GM19351 (cell line): ENCODE measurements around the gene SLC31A1.
"Not testable (repeated sequence)": the region's sequence is repeated elsewhere in the genome, so short reads cannot be mapped to it uniquely, and the experiment has no call there.

Experiments
- ATAC-seq: cut with Tn5 transposase; IDR thresholded peaks from one replicate; pipeline ENCODE4 v1.9.1; 2021; ENCODE audit warnings: mild to moderate bottlenecking, moderate library complexity; ENCODE audit not compliant: unreplicated experiment

Gene SLC31A1

DNA sequence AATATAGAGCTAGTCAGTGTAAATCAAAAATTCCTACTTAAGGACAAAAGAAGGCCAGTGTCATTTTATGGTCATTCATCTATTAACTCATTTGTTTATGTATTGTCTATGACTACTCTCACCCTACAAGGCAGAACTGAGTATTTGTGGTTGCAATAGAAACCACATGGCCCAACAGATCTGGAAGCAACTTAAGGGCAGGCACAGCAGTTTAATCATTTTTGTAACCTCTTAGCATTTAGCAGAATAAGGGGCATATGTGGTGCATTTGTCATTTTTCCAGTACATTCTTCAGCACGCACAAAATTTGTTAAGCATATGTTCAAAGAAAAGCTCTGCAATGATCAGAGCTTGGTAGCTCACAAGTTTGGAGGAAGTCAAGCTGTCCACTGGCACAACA, 1.4 kb upstream of the SLC31A1 start:
- ATAC-seq: peak; percentile 62

DNA sequence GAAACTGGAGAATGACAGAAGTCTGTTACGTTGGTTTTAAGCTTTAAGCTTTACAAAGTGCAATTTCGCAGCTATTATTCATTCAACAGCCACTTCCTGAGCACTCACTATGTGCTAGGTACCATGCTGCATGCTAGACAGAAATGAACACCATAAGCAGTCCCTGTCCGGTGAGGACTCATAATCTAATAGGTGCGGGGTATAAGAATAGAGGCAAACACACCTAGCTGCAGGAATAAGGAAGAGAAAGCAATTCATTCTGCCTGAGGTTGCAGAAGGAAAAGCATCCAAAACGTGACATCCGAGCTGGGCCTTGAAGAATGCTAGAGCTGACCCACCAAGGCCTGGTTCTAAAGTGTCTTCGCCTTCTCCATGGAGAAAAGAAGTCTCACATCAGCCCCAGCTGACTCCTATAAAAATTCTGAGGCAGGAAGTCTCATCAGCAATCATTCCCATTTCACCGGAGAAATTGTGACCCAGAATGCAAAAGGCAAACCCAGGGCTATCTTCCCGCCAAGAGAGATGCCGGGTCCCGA, 809 bp upstream of the SLC31A1 start:
- no peak for ATAC-seq

DNA sequence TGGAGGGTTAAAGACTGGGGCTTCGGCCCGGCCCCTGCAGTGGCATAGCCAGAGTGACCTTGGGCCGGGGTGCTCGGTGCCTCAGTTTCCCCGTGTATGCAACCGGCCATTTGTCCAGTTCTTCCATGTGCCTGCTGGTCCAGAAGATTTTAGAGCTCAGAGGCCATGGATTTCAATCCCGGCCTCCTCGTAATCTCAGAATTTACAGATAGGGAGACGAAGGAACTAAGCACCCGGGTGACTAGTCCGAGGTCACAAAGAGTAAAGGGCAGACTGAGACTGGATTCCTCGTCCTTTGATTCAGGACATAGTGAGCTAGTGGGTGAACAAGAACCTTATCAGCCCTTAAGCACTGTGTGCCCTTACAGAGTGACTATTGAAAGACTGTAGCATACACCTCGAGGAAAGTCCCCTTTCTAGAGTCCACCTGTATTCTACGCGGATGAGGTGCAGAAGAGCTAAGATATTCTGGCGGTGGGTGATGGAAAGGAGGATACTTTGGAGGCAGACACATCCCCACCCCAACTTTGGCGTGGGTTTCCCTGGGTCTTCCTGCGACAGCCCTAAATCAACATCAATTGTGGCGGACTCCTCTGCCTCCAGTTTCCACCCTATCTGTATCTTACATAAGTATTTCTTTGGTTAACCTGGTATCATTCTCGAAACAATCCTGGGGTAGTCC, 597 bp downstream of the SLC31A1 start:
- ATAC-seq: no peak

DNA sequence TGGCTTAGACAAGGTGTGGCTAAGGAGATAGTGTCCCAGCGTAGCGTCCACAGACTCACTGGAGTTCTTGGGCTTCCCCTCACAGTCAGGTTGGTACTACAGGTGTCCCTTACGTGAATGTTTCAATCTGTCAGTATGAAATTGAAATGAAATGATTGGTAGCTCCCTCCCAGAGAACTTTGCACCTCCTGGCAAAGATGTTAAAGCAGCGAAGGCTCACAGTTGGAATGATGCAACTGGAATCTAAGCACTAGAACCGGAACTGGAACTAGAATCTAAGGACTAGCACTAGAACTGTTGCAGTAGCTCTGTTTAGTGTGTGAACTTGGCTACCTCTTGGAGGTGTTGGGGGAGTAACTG, 1.1 kb downstream of the SLC31A1 start:
- no peak for ATAC-seq

DNA sequence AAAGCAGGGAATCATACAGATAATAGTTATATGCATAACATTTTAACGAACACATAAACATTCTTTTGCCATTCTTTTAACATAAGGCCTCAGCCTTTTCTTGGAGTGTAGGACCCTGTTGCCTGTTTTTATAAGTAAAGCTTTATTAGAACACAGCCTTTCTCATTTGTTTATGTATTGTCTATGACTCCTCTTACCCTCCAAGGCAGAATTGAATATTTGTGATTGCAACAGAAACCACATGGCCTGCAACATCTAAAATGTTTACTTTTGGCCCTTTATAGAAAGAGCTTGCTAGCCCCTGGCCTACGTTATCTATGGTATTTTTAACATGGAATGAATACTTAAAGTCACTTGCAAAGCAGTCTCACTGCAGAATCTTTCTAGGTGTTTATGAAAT, 2.6 kb downstream of the SLC31A1 start:
- no peak for ATAC-seq

DNA sequence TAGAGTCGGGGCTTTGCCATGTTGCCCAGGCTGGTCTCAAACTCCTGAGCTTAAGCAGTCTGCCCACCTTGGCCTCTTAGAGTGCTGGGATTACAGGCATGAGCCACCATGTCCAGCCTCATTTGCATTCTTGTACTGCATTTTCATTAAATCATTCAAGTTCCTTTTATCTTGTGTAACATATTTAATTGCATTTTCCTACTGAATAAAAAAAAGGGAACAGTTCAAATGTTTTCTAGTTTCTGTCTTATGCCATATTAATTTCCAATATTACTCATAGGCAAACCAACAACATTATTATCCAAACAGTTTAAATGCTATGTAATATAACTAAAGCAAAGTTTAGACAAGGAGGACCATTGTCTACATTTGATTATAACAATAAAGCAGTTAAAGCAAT, 6.1 kb downstream of the SLC31A1 start:
- no peak for ATAC-seq

DNA sequence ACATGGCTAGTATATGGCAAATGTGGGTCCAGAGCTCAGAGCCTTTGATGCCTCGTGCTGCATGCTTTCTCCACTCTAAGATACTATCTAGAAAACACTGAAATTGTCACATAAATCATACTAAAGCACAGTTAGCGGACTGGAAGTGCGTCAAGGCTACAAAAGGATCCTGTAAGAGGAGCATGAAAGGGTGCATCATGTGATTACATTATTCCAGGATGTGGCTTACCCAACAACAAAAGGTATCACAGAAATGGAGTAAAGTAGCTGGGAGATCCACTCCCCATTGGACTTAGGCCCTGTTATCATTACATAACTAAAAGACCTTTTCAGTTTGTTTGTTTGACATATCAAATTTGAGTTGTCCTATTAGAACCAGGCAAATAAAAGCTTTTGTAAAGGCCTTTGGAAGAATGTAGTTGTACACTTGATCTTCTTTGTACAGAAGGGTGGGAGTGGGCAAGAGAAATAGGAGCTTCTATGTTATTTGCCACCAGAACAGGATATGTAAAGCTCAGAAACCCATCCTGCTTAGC, 6.9 kb downstream of the SLC31A1 start:
- no peak for ATAC-seq

DNA sequence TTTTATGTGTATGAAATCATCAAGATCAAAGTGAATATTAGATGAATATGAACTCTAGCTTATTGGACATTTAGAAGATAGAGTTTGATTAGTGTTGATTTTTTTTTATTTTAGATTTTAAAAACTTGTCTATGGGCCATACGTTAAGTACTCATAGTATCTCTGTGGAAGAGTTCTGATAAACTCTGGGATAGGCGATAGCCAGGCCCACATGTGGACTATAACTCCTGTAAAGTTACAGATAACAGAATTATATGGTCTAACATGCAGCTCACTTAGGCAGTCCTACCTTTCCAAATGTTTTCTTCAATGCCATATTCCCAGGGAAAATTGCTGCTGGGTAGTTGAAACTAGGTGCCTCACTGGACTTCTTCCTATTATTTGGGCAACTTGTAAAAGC, 10.4 kb downstream of the SLC31A1 start:
- no peak for ATAC-seq

DNA sequence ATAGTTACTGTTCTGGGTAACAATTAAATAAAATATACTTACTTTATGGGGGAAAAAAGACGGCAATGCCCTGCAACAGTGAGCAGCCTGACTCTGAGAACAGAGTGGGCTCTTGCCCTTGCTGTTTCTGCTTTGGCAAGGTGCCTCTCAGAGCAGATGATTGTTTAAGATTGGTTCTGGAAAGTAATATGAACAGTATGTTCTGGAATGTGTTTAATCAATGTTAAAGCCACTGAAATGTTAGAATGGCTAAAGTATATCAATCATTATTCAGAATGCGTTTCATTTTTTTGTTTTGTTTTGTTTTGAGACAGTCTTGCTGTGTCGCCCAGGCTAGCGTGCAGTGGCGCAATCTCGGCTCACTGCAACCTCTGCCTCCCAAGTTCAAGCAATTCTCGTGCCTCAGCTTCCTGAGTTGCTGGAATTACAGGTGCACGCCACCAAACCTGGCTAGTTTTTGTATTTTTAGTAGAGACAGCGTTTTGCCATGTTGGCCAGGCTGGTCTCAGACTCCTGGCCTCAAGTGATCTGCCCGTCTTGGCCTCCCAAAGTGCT, 14.4 kb downstream of the SLC31A1 start:
- not testable (repeated sequence) for ATAC-seq

DNA sequence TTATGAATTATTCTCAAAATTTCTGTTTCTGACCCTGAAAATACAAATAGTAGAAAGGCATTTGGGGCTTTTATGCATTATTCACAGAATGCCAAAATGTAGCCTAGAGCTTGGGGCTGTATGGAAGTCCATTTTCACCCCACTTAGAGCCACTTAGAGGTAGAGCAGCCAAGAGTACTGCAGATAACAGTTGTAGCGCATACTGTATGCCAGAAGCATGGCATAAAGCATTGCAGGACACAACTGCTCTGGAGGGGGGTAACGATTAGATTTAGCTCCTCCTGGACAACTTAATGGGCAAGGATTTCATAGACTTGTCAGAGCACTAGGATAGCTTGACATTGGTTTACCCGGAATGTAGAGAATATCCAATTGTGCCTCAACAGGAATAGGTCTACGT, 15.7 kb downstream of the SLC31A1 start:
- ATAC-seq: no peak

DNA sequence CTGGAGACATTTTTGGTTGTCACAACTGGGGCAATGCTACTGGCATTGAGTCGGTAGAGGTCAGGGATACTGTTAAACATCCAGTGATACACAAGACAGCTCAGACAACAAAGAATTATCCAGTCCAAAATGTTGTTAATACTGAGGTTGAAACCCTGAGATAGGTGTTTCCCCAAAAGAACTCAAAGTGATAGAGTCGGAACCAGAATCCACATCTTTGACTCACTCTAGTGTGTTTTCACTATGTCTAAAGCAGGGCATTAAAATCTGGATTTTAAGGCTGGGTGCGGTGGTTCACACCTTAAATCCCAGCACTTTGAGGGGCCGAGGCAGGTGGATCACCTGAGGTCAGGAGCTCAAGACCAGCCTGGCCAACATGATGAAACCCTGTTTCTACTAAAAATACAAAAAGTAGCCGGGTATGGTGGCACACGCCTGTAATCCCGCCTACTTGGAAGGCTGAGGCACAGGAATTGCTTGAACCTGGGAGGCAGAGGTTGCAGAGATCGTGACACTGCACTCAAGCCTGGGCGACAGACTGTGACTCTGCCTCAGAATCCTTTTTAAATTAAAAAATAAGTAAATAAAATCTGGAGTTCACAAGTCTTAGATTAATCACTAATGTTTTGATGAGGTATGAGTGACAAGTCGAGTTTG, 17.0 kb downstream of the SLC31A1 start:
- no peak for ATAC-seq

DNA sequence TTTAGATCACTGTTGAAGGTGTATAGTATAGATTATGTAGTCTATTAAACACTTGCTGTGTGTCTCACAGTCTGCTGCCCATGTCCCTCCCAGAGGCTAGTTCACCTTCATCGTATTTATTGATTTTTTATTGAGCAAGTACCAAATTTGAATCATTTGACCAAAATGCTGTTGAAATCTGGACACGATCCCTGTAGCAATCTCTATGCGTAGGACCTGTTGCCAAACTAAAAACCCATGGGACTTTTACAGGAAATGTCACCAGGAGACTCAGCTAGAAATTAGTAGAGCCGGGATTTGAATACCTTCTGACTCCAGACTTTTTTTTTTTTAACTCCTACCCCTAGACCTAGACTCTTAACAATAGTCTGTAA, 17.5 kb downstream of the SLC31A1 start:
- ATAC-seq: no peak

DNA sequence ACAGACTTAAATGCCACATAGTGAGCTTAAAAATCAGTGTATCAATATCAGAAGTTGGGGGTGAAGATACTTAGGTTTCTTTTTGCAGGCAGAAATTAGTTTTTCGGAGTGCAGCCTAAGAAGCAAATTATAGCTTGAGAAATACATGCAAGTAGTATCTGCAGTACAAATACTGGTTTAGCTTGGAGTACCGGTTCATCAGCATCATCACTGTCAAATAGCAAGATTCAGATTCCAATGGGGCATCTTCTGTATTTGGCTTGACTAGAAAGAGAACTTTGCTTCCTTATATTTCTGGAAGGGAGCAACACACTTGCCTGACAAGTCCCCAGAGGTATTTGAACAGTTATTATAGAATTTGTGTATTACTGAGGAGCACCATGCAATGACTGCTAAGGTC, 19.8 kb downstream of the SLC31A1 start:
- ATAC-seq: no peak

DNA sequence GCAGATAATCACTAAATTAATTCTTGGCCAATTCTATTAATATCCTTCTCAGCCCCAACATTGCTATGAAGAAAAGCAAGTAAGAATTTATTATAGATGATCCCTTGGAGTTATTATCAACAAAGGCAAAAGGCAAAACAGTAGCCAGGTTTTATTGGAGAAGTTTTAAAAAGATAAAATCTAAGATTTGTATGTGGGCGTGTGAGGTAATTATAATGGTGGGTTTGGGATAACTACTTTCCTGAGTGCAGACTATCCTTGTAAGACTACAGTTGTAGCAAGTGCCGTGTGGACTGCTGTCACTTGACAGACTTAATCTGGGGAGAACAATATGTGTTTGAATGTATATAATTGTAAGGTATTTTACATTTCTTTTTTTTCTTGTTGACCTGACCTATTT, 23.2 kb downstream of the SLC31A1 start:
- ATAC-seq: no peak

DNA sequence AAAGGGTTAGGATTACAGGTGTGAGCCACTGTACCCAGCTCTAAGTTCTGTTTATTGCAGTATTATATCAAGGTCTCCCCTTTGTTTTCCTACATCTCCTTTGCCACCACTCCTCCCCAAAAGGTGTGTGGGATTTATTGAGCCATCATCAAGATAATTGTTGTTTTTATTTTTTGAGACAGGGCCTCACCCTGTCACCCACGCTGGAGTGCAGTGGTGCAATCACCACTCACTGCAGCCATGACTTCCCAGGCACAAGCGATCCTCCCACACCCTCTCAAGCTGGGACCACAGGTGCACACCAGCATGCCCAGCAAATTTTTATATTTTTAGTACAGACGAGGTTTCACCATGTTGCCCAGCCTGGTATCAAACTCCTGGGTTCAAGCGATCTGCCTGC, 24.6 kb downstream of the SLC31A1 start:
- no peak for ATAC-seq

DNA sequence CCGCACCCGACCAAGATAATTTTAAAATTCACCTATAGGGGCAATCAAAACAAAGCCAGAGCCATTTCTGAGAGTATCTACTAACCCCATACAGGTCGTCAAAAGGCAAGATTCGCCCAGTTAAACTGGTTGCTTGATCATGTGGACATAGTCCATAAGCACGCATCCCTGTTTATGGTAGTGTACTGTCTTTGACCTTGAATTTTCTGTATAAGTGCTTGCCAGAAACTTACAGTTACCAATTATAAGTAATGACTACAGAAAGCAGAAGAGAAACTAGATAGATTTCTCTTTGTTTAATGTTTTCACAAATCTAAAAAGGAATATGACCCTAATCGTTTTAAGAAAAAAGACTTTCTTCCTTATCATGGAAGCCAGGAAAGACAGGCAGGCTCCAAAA, 25.6 kb downstream of the SLC31A1 start:
- ATAC-seq: no peak

DNA sequence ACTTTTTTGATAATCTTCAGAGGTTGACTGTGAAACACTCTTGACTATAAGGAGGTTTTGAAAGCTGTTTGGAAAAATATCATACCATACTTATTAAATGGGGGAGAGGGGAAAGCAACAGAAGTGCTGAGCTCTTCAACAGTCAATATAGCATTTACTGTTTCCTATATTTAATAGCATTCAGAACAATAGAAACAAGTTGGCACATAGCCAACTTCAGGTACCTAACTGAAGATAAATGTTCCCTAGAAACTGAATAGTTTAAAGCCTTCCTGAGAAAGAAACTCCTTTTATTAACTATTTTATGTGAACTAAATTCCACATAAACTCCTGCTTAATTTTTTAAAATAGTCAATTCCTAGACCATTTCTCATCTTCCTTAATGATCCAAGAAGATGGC, 26.3 kb downstream of the SLC31A1 start:
- ATAC-seq: no peak

DNA sequence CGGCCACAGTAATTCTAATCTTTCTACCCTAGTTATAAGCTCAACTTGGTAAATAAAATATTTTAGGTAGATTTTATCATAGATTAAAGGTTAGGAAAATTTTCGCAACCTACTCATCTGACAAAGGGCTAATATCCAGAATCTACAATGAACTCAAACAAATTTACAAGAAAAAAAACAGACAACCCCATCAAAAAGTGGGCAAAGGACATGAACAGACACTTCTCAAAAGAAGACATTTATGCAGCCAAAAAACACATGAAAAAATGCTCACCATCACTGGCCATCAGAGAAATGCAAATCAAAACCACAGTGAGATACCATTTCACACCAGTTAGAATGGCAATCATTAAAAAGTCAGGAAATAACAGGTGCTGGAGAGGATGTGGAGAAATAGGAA, 28.3 kb downstream of the SLC31A1 start:
- not testable (repeated sequence) for ATAC-seq

DNA sequence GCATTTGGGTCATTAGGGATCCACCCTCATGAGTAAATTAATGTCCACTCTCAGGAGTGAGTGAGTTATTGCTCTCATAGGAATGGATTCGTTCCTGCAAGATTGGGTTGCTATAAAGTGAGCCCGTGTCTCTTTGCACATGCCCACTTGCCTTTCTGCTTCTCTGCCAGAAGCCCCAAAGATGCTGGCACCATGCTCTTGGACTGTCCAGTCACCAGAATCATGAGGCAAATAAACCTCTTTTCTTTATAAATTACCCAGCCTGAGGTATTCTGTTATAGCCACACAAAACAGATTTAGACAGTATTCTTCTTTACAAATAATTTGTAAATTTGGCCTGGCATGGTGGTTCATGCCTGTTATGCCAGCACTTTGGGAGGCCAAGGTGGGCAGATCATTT, 29.5 kb downstream of the SLC31A1 start:
- ATAC-seq: no peak

DNA sequence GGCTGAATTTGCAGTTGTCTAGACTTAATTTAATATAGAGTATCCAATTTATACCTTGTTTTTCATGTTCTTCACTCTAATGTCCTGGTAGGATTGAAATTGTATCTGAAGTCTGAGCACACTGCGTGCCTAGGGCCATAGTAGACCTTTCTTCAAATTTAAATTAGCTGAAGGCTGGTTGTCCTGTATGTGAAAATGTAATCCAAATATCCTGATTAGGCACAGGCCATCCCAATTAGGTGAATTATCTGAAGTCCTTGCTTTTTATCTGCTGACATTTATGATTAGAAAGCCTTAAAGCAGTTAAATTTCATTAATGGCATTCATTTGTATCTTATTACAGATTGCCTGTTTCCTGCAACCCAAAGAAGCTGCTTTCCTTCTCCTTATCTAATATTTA, 33.6 kb downstream of the SLC31A1 start:
- no peak for ATAC-seq

DNA sequence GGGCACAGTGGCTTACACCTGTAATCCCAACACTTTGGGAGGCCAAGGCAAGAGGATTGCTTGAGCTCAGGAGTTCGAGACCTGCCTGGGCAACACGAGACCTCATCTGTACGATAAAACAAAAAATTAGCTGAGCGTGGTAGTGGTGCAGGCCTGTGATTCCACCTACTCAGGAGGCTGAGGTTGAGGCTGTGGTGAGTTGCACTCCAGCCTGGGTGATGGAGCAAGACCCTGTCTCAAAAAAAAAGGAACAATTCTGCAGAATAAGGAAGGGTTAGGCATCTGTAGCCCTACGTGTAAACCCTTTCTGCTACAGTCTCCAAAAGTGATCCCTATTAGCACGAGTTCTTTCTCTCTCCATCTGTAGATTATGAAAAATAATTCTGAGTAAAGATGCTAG, 34.1 kb downstream of the SLC31A1 start:
- ATAC-seq: no peak

DNA sequence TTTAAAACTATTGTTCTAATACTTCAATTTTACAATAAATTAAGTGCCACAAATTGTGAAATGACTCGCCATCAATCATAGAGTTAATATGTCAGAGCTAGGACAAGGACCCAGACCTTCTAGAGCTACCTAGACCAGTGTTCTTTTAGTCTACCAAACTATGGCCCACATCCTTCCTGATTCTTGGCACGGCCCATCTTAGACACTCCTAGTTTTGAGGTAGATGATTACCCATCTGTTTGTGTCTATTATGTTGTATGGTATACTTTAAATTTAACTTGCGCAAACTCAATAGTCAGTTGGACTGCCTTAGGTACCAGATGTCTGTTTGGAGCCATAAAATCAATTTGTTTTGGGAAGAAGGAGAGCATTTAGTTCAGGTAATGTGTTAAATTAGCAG, 36.5 kb downstream of the SLC31A1 start:
- ATAC-seq: no peak
